ENCODE results near the gene MAFF. TPM values are rescaled to one million over a fixed set of nuclear protein-coding genes. Genes with fewer than 3 reads are reported as not detected.
"Not testable (repeated sequence)": the region's sequence is repeated elsewhere in the genome, so short reads cannot be mapped to it uniquely, and the experiment has no call there.

The MAFF gene
- total RNA-seq: 1 to 10 TPM; 8.3 to 9.4 TPM

GRCh38 chr22:38201711-38202436, at the start of gene MAFF:
Gene MAFF (plus strand): TSS chr22:38201994. CDS start chr22:38213854, 11,860 bp downstream.
- Mint-ChIP-seq H3K4me1 (peaks cover 30% of the 10 kb centered on the region), H3K27ac (peak within 1 kb of the TSS; percentile 86), H3K9me3 (ENCODE audit: low read depth) (no peaks in the 10 kb centered on the region), H3K36me3 (ENCODE audit: low read depth) (no peaks in the 10 kb centered on the region), H3K4me3 (peak within 1 kb of the TSS; percentile 82), H3K27me3 (no peaks in the 10 kb centered on the region)
- ATAC-seq (peak; percentile 72), DNase-seq (peak; percentile 97)
- CTCF ChIA-PET: interaction anchor here (0.6 to 1.6 kb wide), 3 partner anchors 23 to 542 kb away, joined by 3 to 6 read pairs (median 3); no protein-coding TSS in a partner anchor
- intact Hi-C loops (cut with DNase I, micrococcal nuclease): loop anchor here (1.0 to 10.0 kb wide), 14 partner anchors 12 to 953 kb away; partner anchors contain the start of genes PICK1 (in 2 of the 2), ANKRD54 (in 1 of the 2), CBX7 (in 1 of the 2) and CBY1 (in 1 of the 2)
- POLR2A ChIA-PET: interaction anchor here (0.6 to 1.8 kb wide), 2 partner anchors 20 to 116 kb away, joined by 7 to 10 read pairs; partner anchors contain the start of gene PLA2G6

GRCh38 chr22:38153821-38154562, 47.8 kb upstream of the MAFF start:
- ChIA-PET CTCF (no interaction called here), POLR2A (no interaction called here)
- intact Hi-C loops (cut with DNase I, micrococcal nuclease): no loop called here
- Mint-ChIP-seq H3K27me3 (no peaks in the 10 kb centered on the region), H3K36me3 (ENCODE audit: low read depth) (peaks cover 5% of the 10 kb centered on the region), H3K27ac (no peak overlapping the region), H3K4me3 (no peak overlapping the region), H3K4me1 (no peaks in the 10 kb centered on the region), H3K9me3 (ENCODE audit: low read depth) (no peaks in the 10 kb centered on the region)
- no peak for ATAC-seq
- no peak for DNase-seq

GRCh38 chr22:38154563-38154915, 47.3 kb upstream of the MAFF start:
- H3K27me3 Mint-ChIP-seq; H3K9me3 Mint-ChIP-seq (ENCODE audit: low read depth); CTCF ChIA-PET; H3K36me3 Mint-ChIP-seq (ENCODE audit: low read depth); ATAC-seq; H3K4me3 Mint-ChIP-seq; H3K27ac Mint-ChIP-seq; POLR2A ChIA-PET; H3K4me1 Mint-ChIP-seq; DNase-seq; intact Hi-C loops (cut with DNase I, micrococcal nuclease): not testable (repeated sequence)

- H3K27me3 Mint-ChIP-seq: no peaks in the 10 kb centered on the region
- no peaks in the 10 kb centered on the region for H3K4me1 Mint-ChIP-seq
- no peak overlapping the region for H3K27ac Mint-ChIP-seq
- intact Hi-C loops (cut with DNase I, micrococcal nuclease): no loop called here
- no peaks in the 10 kb centered on the region for H3K9me3 Mint-ChIP-seq (ENCODE audit: low read depth)
- ATAC-seq (no peak), DNase-seq (no peak)
- CTCF ChIA-PET: no interaction called here
- POLR2A ChIA-PET: no interaction called here
- H3K36me3 Mint-ChIP-seq (ENCODE audit: low read depth): peaks cover 4% of the 10 kb centered on the region
- no peak overlapping the region for H3K4me3 Mint-ChIP-seq
Measured at GRCh38 chr22:38155703-38156102, 46.1 kb upstream of the MAFF start.

- H3K4me1 Mint-ChIP-seq: peaks cover 8% of the 10 kb centered on the region
- peaks cover 1% of the 10 kb centered on the region for H3K9me3 Mint-ChIP-seq (ENCODE audit: low read depth)
- CTCF ChIA-PET: no interaction called here
- DNase-seq (no peak), ATAC-seq (no peak)
- H3K4me3 Mint-ChIP-seq: no peak overlapping the region
- POLR2A ChIA-PET: no interaction called here
- H3K27ac Mint-ChIP-seq: no peak overlapping the region
- peaks cover 15% of the 10 kb centered on the region for H3K36me3 Mint-ChIP-seq (ENCODE audit: low read depth)
- intact Hi-C loops (cut with DNase I, micrococcal nuclease): no loop called here
- no peaks in the 10 kb centered on the region for H3K27me3 Mint-ChIP-seq
Measured at GRCh38 chr22:38162881-38163843, 38.6 kb upstream of the MAFF start.

- DNase-seq (no peak), ATAC-seq (no peak)
- ChIA-PET POLR2A (no interaction called here), CTCF (no interaction called here)
- intact Hi-C loops (cut with DNase I, micrococcal nuclease): no loop called here
- peaks cover 8% of the 10 kb centered on the region for H3K4me1 Mint-ChIP-seq
- H3K9me3 Mint-ChIP-seq (ENCODE audit: low read depth): peaks cover 1% of the 10 kb centered on the region
- no peak overlapping the region for H3K4me3 Mint-ChIP-seq
- H3K36me3 Mint-ChIP-seq (ENCODE audit: low read depth): peaks cover 15% of the 10 kb centered on the region
- no peak overlapping the region for H3K27ac Mint-ChIP-seq
- H3K27me3 Mint-ChIP-seq: no peaks in the 10 kb centered on the region
Measured at GRCh38 chr22:38163844-38164550, 37.8 kb upstream of the MAFF start.

GRCh38 chr22:38164551-38164918, 37.3 kb upstream of the MAFF start:
- intact Hi-C loops (cut with DNase I, micrococcal nuclease): no loop called here
- no peaks in the 10 kb centered on the region for H3K27me3 Mint-ChIP-seq
- peaks cover 1% of the 10 kb centered on the region for H3K9me3 Mint-ChIP-seq (ENCODE audit: low read depth)
- POLR2A ChIA-PET: no interaction called here
- H3K27ac Mint-ChIP-seq: no peak overlapping the region
- peaks cover 15% of the 10 kb centered on the region for H3K36me3 Mint-ChIP-seq (ENCODE audit: low read depth)
- H3K4me3 Mint-ChIP-seq: no peak overlapping the region
- CTCF ChIA-PET: no interaction called here
- DNase-seq (no peak), ATAC-seq (no peak)
- H3K4me1 Mint-ChIP-seq: peaks cover 8% of the 10 kb centered on the region

GRCh38 chr22:38165922-38166593, 35.7 kb upstream of the MAFF start:
- no peak for DNase-seq

GRCh38 chr22:38167988-38168407, 33.8 kb upstream of the MAFF start:
- CTCF ChIA-PET: no interaction called here
- Mint-ChIP-seq H3K9me3 (ENCODE audit: low read depth) (no peaks in the 10 kb centered on the region), H3K4me1 (peaks cover 10% of the 10 kb centered on the region), H3K4me3 (no peak overlapping the region), H3K27me3 (no peaks in the 10 kb centered on the region), H3K27ac (no peak overlapping the region), H3K36me3 (ENCODE audit: low read depth) (peaks cover 11% of the 10 kb centered on the region)
- no peak for ATAC-seq
- DNase-seq: no peak
- POLR2A ChIA-PET: interaction anchor here (0.6 kb wide), 2 partner anchors 370 to 1307 kb away, joined by 3 read pairs; no protein-coding TSS in a partner anchor
- intact Hi-C loops (cut with DNase I, micrococcal nuclease): no loop called here

More at GRCh38 chr22:38165922-38166593, 35.7 kb upstream of the MAFF start:
- ATAC-seq: no peak
- intact Hi-C loops (cut with DNase I, micrococcal nuclease): no loop called here
- peaks cover 8% of the 10 kb centered on the region for H3K4me1 Mint-ChIP-seq
- no peak overlapping the region for H3K4me3 Mint-ChIP-seq
- no peaks in the 10 kb centered on the region for H3K27me3 Mint-ChIP-seq
- peaks cover 15% of the 10 kb centered on the region for H3K36me3 Mint-ChIP-seq (ENCODE audit: low read depth)
- peaks cover 1% of the 10 kb centered on the region for H3K9me3 Mint-ChIP-seq (ENCODE audit: low read depth)
- CTCF ChIA-PET: interaction anchor here (0.7 to 1.0 kb wide), 3 partner anchors 22 to 114 kb away, joined by 3 to 4 read pairs (median 3); no protein-coding TSS in a partner anchor
- no peak overlapping the region for H3K27ac Mint-ChIP-seq
- POLR2A ChIA-PET: no interaction called here

- H3K36me3 Mint-ChIP-seq (ENCODE audit: low read depth): peaks cover 12% of the 10 kb centered on the region
- ATAC-seq (no peak), DNase-seq (no peak)
- ChIA-PET CTCF (no interaction called here), POLR2A (no interaction called here)
- no peaks in the 10 kb centered on the region for H3K27me3 Mint-ChIP-seq
- H3K4me1 Mint-ChIP-seq: peaks cover 14% of the 10 kb centered on the region
- H3K27ac Mint-ChIP-seq: no peak overlapping the region
- H3K4me3 Mint-ChIP-seq: no peak overlapping the region
- intact Hi-C loops (cut with DNase I, micrococcal nuclease): no loop called here
- H3K9me3 Mint-ChIP-seq (ENCODE audit: low read depth): no peaks in the 10 kb centered on the region
Measured at GRCh38 chr22:38169116-38169515, 32.7 kb upstream of the MAFF start.
